IMR-90 (cell line): ENCODE measurements around the gene CMSS1. TPM values are rescaled to one million over a fixed set of nuclear protein-coding genes. Genes with fewer than 3 reads are reported as not detected.

ENCODE experiments used
- ATAC-seq: fragments of 200-7000 bp; cut with Tn5 transposase; 2 replicates; pipeline ENCODE4 v1.9.1; 2020; ENCODE audit warnings: low read depth, mild to moderate bottlenecking, moderate library complexity
- BruUV-seq: library from RNA; stranded (reverse); fragments of 400-500 nt; replicated peaks from 2 replicates; lab custom pipeline; 2021; lab: Mats Ljungman, UMichigan
- CTCF ChIA-PET: fragments of 300-600 bp; formaldehyde crosslinking; extraction: SDS; loops from one replicate; lab custom pipeline; 2021; ENCODE audit warnings: antibody characterized with exemption; lab: Yijun Ruan, JAX
- POLR2A ChIA-PET: fragments of 300-600 bp; sonication (Branson Sonifier 250); formaldehyde crosslinking; loops from one replicate; lab custom pipeline; 2022; ENCODE audit warnings: antibody characterized with exemption; ENCODE audit not compliant: unreplicated experiment; lab: Charles Lee
- DNase-seq: peaks from one replicate; pipeline ENCODE4 v3.0.0; 2013
- H2AFZ ChIP-seq: replicated peaks from 2 replicates; pipeline ENCODE3; 2013; ENCODE audit warnings: low read length, mild to moderate bottlenecking; ENCODE audit not compliant: poor library complexity
- H2AK5ac ChIP-seq: 2 replicates; pipeline ENCODE4 v1.6.1; 2013; ENCODE audit warnings: low read depth, low read length, inconsistent platforms
- H2AK9ac ChIP-seq: replicated peaks from 2 replicates; pipeline ENCODE3; 2013; ENCODE audit warnings: mild to moderate bottlenecking, low read depth, low read length, moderate library complexity; ENCODE audit not compliant: poor library complexity
- H2BK120ac ChIP-seq: 2 replicates; pipeline ENCODE4 v1.6.1; 2013; ENCODE audit warnings: low read depth, low read length, inconsistent platforms
- H2BK15ac ChIP-seq: 3 replicates; pipeline ENCODE4 v1.6.1; 2013; ENCODE audit warnings: low read depth, low read length, inconsistent platforms
- H2BK20ac ChIP-seq: 2 replicates; pipeline ENCODE4 v1.6.1; 2013; ENCODE audit warnings: low read depth, mild to moderate bottlenecking, inconsistent platforms, low read length, moderate library complexity
- H2BK5ac ChIP-seq: 2 replicates; pipeline ENCODE4 v1.6.1; 2013; ENCODE audit warnings: mild to moderate bottlenecking, low read depth, low read length, inconsistent platforms; ENCODE audit not compliant: poor library complexity, severe bottlenecking
- H3K14ac ChIP-seq: replicated peaks from 2 replicates; pipeline ENCODE4 v1.6.1; 2013; ENCODE audit warnings: low read depth, low read length, inconsistent platforms
- H3K18ac ChIP-seq: 2 replicates; pipeline ENCODE4 v1.6.1; 2013; ENCODE audit warnings: low read depth, low read length, control low read depth
- H3K23ac ChIP-seq: 2 replicates; pipeline ENCODE4 v1.6.1; 2013; ENCODE audit warnings: low read depth, low read length, inconsistent platforms
- H3K27ac ChIP-seq: 2 replicates; pipeline ENCODE4 v1.5.1; 2013; ENCODE audit warnings: mild to moderate bottlenecking, control low read depth, low read length; ENCODE audit not compliant: insufficient read depth
- H3K27me3 ChIP-seq: 2 replicates; pipeline ENCODE4 v1.6.1; 2013; ENCODE audit warnings: low read length; ENCODE audit not compliant: control insufficient read depth, insufficient read depth
- H3K36me3 ChIP-seq: 2 replicates; pipeline ENCODE4 v1.6.1; 2013; ENCODE audit warnings: low read length, mixed read lengths; ENCODE audit not compliant: control insufficient read depth, insufficient read depth
- H3K4ac ChIP-seq: 2 replicates; pipeline ENCODE4 v1.6.1; 2013; ENCODE audit warnings: low read depth, low read length, inconsistent platforms
- H3K4me1 ChIP-seq: 2 replicates; pipeline ENCODE4 v1.6.1; 2013; ENCODE audit warnings: low read length, mixed read lengths; ENCODE audit not compliant: control insufficient read depth, insufficient read depth
- H3K4me2 ChIP-seq: 2 replicates; pipeline ENCODE4 v1.6.1; 2013; ENCODE audit warnings: low read depth, mild to moderate bottlenecking, control low read depth, low read length, moderate library complexity
- H3K4me3 ChIP-seq: 2 replicates; pipeline ENCODE4 v1.5.1; 2013; ENCODE audit warnings: low read depth, mild to moderate bottlenecking, control low read depth, low read length, moderate library complexity; ENCODE audit not compliant: insufficient read depth
- H3K56ac ChIP-seq: 2 replicates; pipeline ENCODE4 v1.6.1; 2013; ENCODE audit warnings: low read length, inconsistent platforms; ENCODE audit not compliant: insufficient read depth; ENCODE audit errors: extremely low read depth
- H3K79me1 ChIP-seq, 2 experiments: 2 replicates each; pipeline ENCODE4 v1.6.1; 2013; ENCODE audit warnings: low read length in 2 of 2, inconsistent platforms in 1 of 2, low read depth in 1 of 2
- H3K9ac ChIP-seq: 2 replicates; pipeline ENCODE4 v1.6.1; 2013; ENCODE audit warnings: low read depth, low read length, control low read depth
- H3K9me1 ChIP-seq: 2 replicates; pipeline ENCODE4 v1.6.1; 2013; ENCODE audit warnings: low read length, inconsistent platforms; ENCODE audit not compliant: insufficient read depth
- H3K9me3 ChIP-seq: 2 replicates; pipeline ENCODE4 v1.6.1; 2013; ENCODE audit warnings: low read length; ENCODE audit not compliant: control insufficient read depth, insufficient read depth
- H4K20me1 ChIP-seq: 2 replicates; pipeline ENCODE4 v1.6.1; 2013; ENCODE audit warnings: low read length, inconsistent platforms; ENCODE audit not compliant: insufficient read depth
- H4K5ac ChIP-seq: 2 replicates; pipeline ENCODE4 v1.6.1; 2013; ENCODE audit warnings: mild to moderate bottlenecking, low read depth, low read length, control low read depth
- H4K8ac ChIP-seq, 2 experiments: 2 replicates each; pipeline ENCODE4 v1.6.1; 2013; ENCODE audit warnings: low read depth in 2 of 2, low read length in 2 of 2, control low read depth in 1 of 2, inconsistent platforms in 1 of 2
- H4K91ac ChIP-seq: 2 replicates; pipeline ENCODE4 v1.6.1; 2013; ENCODE audit warnings: low read depth, low read length, inconsistent platforms; ENCODE audit not compliant: insufficient read depth
- CEBPB ChIP-seq: IDR thresholded peaks from 2 replicates; pipeline ENCODE4 v1.6.1; 2012; ENCODE audit warnings: low read depth, low read length, improper control_type of control experiment
- CHD1 ChIP-seq: IDR thresholded peaks from 2 replicates; pipeline ENCODE4 v1.6.1; 2012; ENCODE audit warnings: low read depth, low read length, improper control_type of control experiment
- ELK1 ChIP-seq: fragments of 150-350 bp; IDR thresholded peaks from 2 replicates; pipeline ENCODE4 v1.6.1; 2016; ENCODE audit warnings: low read depth, mild to moderate bottlenecking, low read length, moderate library complexity, borderline replicate concordance
- FOS ChIP-seq: fragments of 150-350 bp; IDR thresholded peaks from 2 replicates; pipeline ENCODE4 v1.6.1; 2016; ENCODE audit warnings: low read depth, low read length
- MAFK ChIP-seq: IDR thresholded peaks from 2 replicates; pipeline ENCODE4 v1.6.1; 2012; ENCODE audit warnings: low read depth, low read length, improper control_type of control experiment
- MAZ ChIP-seq: IDR thresholded peaks from 2 replicates; pipeline ENCODE4 v1.6.1; 2012; ENCODE audit warnings: low read depth, mild to moderate bottlenecking, low read length, improper control_type of control experiment, moderate library complexity, borderline replicate concordance
- POLR2A ChIP-seq: IDR thresholded peaks from 2 replicates; pipeline ENCODE4 v1.6.1; 2012; ENCODE audit warnings: mild to moderate bottlenecking, low read depth, low read length
- RAD21 ChIP-seq: IDR thresholded peaks from 2 replicates; pipeline ENCODE4 v1.6.1; 2012; ENCODE audit warnings: low read length, improper control_type of control experiment
- RCOR1 ChIP-seq: IDR thresholded peaks from 2 replicates; pipeline ENCODE4 v1.6.1; 2012; ENCODE audit warnings: mild to moderate bottlenecking, low read length, improper control_type of control experiment; ENCODE audit not compliant: insufficient replicate concordance
- RFX5 ChIP-seq: IDR thresholded peaks from 2 replicates; pipeline ENCODE4 v1.8.0; 2012; ENCODE audit warnings: low read depth, mild to moderate bottlenecking, low read length, moderate library complexity
- SMC3 ChIP-seq: fragments of 150-350 bp; IDR thresholded peaks from 2 replicates; pipeline ENCODE4 v1.6.1; 2016; ENCODE audit warnings: low read depth, mild to moderate bottlenecking, antibody characterized with exemption, low read length, moderate library complexity
- USF2 ChIP-seq: fragments of 150-350 bp; IDR thresholded peaks from 2 replicates; pipeline ENCODE4 v1.6.1; 2017; ENCODE audit warnings: mild to moderate bottlenecking, antibody characterized with exemption, low read length, low read depth
- dilution Hi-C: fragments of 300-500 bp; cut with HindIII; formaldehyde crosslinking; loops from one replicate; pipeline ENCODE4 v1.14.3; 2018; ENCODE audit warnings: low sequenced_read_pairs; ENCODE audit not compliant: unreplicated experiment
- in situ Hi-C: fragments of 300-500 bp; cut with MboI; formaldehyde crosslinking; loops from 3 replicates; pipeline ENCODE4 v1.14.3; 2019; ENCODE audit warnings: low sequenced_read_pairs, inconsistent platforms, mixed read lengths
- intact Hi-C: fragments of 100-400 bp; cut with micrococcal nuclease; formaldehyde crosslinking; loops from 2 replicates; pipeline ENCODE4 v1.10.0; 2022
- polyA plus RNA-seq, 3 experiments: library from polyadenylated mRNA; depleted of rRNA; stranded (reverse); fragments of >200 nt; gene quantifications; 2 replicates each; pipeline ENCODE4 v1.2.3, GENCODE V29; 2012; ENCODE audit warnings: low replicate concordance in 1 of 3
- total RNA-seq: library from RNA; depleted of rRNA; stranded (reverse); fragments of >200 nt; gene quantifications from 2 replicates; pipeline ENCODE4 v1.2.3, GENCODE V29; 2012

Gene CMSS1
- total and polyA plus RNA-seq, 2 of the 4 experiments (the other 2 are of a cell fraction): 12.5 to 13.6 TPM

- TF ChIP-seq RFX5 (no peak), MAZ (no peak), USF2 (no peak), ELK1 (no peak), POLR2A (no peak), FOS (no peak), CEBPB (no peak), SMC3 (no peak), RCOR1 (no peak), MAFK (no peak), CHD1 (no peak), RAD21 (no peak)
- H2BK120ac ChIP-seq: peak overlapping the region; percentile 78
- no peaks in the 10 kb centered on the region for H3K36me3 ChIP-seq
- H3K23ac ChIP-seq: 0 out of 2 replicates have a peak overlapping the region, but pooled peaks have one; percentile 27
- POLR2A ChIA-PET: no interaction called here
- H3K56ac ChIP-seq: no peak overlapping the region
- BruUV-seq: no TSS peak
- H2AK9ac ChIP-seq: no peak overlapping the region
- peak overlapping the region; percentile 82 for H3K4ac ChIP-seq
- peaks cover 4% of the 10 kb centered on the region; the same call in 1 of the 2 replicates for H3K27me3 ChIP-seq
- H4K8ac ChIP-seq: peak overlapping the region in 1 of 2 experiments; percentile 48; a peak in 2 of 4 replicates
- dilution Hi-C loops: no loop called here
- no peak overlapping the region for H2AFZ ChIP-seq
- in situ Hi-C loops: no loop called here
- H3K4me1 ChIP-seq: peaks cover 31% of the 10 kb centered on the region
- peak overlapping the region; percentile 74 for H4K91ac ChIP-seq
- no peak overlapping the region for H3K27ac ChIP-seq
- H3K9me3 ChIP-seq: no peaks in the 10 kb centered on the region
- H4K5ac ChIP-seq: peak overlapping the region; percentile 78; the same call in 1 of the 2 replicates
- no peaks in the 10 kb centered on the region for H4K20me1 ChIP-seq
- no peak overlapping the region for H3K4me3 ChIP-seq
- H3K14ac ChIP-seq: peak overlapping the region; percentile 65; the same call in 1 of the 2 replicates
- peak overlapping the region; percentile 79; the same call in 1 of the 2 replicates for H2BK20ac ChIP-seq
- H3K4me2 ChIP-seq: no peak overlapping the region
- peaks cover 8% of the 10 kb centered on the region for H3K9me1 ChIP-seq
- ATAC-seq (no peak), DNase-seq (no peak)
- peak overlapping the region; percentile 86 for H3K18ac ChIP-seq
- CTCF ChIA-PET: interaction anchor here (1.2 kb wide), 1 partner anchor 198 kb away, joined by 3 read pairs; no protein-coding TSS in a partner anchor
- intact Hi-C loops: loop anchor here (5.0 kb wide), 1 partner anchor 92 kb away; no protein-coding TSS in a partner anchor
- peak overlapping the region; percentile 98; the same call in 2 of the 3 replicates for H2BK15ac ChIP-seq
- peak overlapping the region; percentile 91 for H2AK5ac ChIP-seq
- peak overlapping the region; percentile 30 for H2BK5ac ChIP-seq
- no peak overlapping the region for H3K9ac ChIP-seq
- H3K79me1 ChIP-seq: peaks cover 0 to 8% of the 10 kb centered on the region in 2 experiments; a peak in 3 of 4 replicates
These were observed 226.7 kb downstream of the CMSS1 start for GRCh38 chr3:100044369-100044768.
